Stimulated activated CD8-positive, alpha-beta memory T cell treated with anti-CD3 and anti-CD28 coated beads, Interleukin-15, amount 100 ng/mL, for 4 hours (primary cell): Measurements from ENCODE around the gene CEP350.
"Not testable (repeated sequence)": the region's sequence is repeated elsewhere in the genome, so short reads cannot be mapped to it uniquely, and the experiment has no call there.

ENCODE experiments used
- DNase-seq, 2 donors: peaks; one replicate each; pipeline ENCODE4 v3.0.0-alpha.2; 2020; ENCODE audit warnings: low read depth in 2 of 2

CEP350 gene

DNA sequence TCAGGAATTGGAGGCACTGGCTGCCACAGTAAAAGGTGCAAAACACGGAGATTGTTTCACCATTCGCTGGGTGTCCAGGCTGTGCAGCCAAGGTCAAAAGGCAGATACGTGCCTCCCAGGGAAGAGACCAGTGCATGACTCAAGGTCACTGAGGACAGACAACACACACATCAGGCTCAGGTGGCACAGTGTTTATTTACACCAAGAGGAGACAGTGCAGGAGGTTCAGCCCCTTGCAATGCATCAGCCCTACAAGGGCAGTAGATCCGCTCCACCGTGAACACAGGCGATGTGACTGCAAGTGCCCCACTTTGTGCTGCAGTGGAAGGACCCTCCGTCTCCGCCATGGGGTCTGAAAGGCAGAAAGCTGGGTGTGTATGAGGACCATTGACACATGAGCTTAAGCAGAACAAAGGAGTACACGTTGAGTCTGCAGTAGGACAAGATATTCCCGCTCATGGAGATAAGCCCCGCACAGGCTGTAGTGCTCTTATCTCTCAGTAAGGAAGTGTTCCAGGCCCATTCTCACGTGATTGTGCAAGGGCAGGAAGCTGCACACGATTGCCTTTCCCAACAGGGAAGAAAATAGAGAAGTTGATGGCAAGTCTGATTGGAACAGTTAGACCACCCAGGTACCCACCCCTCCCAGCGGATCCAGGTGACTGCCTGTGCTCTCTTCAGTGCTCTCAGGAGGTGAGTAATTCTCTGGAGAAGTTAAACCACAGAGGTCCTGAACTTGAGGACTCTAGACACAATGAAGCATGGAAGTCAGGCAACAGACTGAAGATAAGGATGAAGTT lies 162.6 kb downstream of the CEP350 start:
- no peak for DNase-seq

DNA sequence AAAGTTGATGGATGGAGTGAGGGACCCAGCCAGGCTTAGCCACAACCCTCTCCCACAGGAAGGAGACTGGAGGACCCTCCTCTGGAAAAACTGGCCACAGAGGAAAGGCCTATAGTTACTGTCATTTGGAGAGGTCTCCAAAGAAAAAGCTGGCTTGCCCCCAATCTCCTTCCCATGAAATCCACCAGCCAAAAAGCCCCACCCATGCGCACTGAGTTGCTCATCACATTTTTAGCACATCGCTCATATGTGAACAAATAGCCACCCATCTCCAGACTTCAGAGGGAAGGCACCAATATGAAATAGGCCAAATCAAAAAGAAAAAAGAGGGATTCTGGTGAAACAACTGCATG lies 163.1 kb downstream of the CEP350 start:
- no peak for DNase-seq

DNA sequence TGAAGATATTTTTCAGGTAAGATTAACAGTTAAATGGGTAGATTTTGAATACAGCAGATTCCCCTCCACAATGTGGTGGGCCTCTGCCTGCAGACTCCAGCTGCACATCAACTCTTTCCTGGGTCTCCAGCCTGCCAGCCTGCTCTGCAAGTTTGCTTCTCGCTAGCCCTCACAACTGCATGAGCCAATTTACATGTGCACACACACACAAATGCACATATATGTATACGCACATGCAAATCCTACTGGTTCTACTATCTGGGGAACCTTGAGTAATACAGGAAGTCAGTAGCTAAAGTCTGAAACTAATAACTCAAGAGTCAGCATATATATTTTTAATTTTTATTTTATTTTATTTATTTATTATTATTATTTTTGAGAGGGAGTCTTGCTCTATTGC lies 165.2 kb downstream of the CEP350 start:
- no peak for DNase-seq

DNA sequence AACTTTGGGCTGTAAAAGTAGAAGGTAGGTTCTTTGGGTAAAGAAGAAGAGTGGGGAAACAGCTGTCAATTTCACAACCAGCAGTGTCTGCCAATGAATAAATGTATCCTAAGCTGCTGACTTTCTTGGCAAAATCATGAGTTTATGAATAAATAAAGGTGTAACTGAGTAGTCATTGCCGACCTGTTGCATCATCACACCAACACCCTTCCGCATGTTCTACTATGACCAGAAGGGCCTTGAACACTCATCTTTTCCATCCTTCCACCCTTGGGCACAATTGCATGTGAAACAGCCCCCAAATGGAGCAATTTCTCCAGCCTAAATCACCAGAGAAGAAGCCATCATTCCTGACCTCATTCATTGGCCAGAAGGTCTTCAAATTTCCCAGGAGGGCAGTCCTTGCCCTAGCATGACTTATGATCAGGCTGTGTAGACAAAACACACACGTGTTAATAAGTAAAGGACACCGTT lies 168.9 kb downstream of the CEP350 start:
- DNase-seq: no peak

DNA sequence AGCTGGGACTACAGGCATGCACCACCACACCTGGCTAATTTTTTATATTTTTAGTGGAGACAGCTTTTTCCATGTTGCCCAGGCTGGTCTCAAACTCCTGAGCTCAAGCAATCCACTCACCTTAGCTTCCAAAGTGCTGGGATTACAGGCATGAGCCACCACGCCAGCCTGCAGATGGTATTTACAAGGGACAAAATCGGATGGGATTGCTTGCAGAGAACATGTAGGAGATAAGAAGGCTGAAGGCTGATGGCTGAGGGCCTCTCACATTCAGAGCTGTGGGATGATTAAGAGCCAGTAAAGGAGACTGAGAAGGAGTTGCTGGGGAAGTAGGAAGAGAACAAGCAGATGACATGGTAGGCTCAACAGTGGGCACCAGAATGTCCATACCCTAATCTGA lies 176.0 kb downstream of the CEP350 start:
- no peak for DNase-seq

DNA sequence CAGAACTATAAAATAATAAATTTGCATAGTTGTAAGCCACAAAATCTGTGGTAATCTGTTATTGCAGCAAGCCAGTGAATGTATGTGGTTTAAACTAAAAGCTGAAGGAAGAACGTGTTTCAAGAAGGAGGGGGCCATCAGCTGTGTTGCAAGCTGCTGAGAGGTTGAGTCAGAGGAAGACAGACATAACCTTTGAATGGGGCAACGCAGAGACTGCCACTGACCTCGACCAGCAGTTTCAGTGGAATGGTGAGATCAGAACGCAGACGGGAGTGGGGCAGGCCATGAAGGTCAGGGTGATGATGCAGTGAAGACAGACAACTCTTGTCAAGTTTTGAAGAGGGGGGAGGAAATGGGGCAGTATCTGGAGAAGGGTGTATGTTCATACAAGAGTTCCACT lies 176.9 kb downstream of the CEP350 start:
- no peak for DNase-seq

DNA sequence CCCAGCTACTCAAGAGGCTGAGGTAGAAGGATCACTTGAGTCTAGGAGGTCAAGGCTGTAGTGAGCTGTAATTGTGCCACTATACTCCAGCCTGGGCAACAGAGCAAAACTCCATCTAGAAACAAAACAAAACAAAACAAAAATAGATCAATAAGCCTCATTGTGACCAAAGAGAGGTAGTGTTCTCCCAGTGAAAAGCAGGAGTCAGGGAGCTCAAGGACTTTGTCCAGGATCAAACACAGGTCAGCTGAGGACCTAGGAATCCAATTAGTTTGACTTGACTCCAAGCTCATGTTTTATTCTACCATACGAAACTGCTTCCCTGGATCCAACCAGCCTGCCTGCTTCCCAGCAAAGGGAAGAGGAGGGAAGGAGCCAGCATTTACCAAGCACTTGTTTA lies 178.6 kb downstream of the CEP350 start:
- DNase-seq: no peak

DNA sequence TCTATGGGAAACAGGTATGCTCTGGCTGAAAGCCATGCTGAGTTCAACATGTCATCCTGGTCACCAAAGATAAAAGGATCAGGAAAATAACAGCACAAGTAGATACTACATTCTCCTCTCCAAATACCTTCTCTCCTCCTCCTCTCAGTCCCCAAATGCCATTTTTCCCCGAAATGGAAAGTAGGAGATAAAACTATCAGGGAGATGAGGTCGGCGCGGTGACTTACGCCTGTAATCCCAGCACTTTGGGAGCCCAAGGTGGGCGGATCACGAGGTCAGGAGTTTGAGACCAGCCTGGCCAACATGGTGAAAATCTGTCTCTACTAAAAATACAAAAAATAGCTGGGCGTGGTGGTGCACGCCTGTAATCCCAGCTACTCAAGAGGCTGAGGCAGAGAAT lies 179.1 kb downstream of the CEP350 start:
- DNase-seq: not testable (repeated sequence)

DNA sequence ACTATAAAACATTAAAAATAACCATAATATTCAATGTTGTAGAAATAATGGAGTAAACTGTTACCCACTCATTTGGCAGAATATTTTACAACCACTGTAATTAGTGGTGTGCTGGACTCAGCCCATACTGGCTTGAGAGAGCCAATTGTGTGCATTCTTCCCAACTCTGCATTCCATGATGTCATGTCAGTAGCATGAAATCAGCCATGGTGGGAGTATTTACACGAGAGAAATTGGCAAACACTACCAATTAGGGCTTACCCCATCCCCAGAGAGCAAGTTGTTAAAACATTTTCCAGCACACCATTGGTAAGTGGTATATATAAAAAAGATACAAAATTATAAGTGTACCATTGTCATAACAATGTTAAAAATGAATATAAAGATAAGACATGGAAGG lies 180.9 kb downstream of the CEP350 start:
- DNase-seq: no peak

DNA sequence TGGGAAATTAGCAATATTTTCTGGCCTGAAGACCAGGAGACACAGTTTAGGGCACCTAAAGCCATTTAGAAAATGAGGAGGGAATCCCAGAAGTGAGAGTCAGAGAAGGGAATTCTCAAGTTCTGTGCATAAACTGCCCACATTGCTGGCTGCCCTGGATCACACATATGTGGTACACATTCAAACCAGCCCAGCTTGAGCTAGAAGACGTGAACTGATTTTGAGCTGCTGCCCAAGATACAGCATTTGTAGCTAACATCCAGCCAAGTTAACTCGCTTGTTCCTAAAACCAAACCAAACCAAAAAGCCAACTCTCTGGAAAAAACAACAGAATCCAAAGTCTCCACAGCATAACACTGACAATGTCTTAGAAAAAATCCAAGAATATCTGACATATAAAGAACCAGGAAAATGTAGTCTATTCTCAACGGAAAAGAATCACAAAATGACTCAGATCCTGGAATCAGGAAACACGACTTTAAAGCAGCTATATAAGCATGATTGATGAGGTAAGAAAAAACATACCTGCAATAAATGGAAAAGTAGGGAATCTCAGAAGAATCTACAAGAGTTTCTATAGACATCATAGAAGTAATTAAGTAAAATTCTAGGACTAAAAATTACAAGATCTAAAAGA lies 181.8 kb downstream of the CEP350 start:
- no peak for DNase-seq

DNA sequence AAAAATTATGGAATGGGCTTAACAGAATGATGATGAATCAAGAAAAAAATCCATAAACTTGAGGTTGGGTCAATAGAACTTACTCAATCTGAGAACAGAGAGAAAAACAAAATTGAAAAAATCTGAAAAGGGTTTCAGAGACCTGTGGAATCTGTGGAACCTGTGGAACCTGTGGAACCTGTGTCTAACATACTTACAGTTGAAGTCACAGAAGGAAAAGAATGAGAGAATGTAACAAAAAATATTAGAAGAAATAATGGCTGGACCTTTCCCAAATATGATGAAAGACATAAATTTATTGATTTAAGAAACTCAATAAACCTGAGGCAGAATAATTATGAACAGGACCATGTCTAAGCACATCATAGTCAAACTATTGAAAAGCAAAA lies 182.4 kb downstream of the CEP350 start:
- DNase-seq: no peak

DNA sequence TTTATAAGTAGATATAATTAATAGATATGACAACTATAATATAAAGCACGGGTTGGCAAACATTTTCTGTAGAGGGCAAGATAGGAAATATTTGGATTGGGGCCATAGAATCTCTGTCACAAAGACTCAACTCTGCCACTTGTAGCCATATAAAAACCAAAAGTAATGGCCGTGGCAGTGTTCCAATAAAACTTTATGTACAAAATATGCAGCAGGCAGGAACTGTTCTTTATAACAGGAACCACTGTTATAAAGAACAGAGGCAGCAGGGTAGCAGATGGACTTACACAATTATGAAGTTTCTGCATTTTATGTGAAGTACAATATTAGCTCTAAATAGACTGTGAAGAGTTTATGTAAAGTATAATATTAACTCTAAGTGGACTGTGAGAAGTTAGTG lies 183.2 kb downstream of the CEP350 start:
- no peak for DNase-seq

DNA sequence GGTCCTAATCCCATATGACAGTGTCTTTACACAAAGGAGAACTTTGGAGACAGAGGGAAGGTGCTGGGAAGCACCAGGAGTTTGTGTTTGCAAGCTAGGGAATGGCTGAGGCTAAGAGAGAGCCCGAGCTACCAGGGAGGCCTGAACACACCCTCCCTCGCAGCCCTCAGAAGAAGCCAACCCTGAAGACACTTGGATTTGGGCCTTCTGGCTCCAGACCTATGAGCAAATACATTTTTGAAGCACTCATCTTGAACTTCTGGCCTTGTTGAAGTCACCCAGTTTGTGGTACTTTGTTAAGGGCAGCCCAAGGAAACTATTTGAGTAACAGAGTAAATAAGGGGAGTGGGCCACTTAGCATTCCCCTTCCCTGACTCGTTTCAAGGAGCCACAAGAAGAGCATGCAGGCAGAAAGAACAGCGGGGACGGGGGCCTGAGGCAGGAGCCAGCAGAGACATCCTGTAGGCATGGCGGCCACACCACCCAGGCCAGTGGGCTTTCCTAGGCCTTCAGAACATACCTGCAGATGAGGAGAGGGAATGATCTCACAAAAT lies 186.8 kb downstream of the CEP350 start:
- no peak for DNase-seq

DNA sequence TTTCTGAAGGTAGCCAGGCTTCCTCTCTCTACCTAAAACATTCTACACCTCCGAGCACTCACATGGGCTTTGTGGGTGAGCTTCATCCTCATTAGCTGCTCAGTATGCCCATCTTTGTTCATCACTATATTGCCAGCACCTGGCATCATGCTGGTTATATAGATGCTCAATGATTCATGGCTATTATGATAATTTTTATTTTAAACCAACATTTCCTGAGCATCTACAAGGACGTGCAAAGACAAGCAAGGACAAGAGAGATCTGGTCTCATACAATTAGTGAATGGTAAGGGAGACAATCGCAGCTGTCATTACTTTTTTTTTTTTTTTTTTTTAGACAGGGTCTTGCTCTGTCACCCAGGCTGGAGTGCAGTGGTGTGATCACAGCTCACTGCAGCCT lies 188.7 kb downstream of the CEP350 start:
- no peak for DNase-seq

DNA sequence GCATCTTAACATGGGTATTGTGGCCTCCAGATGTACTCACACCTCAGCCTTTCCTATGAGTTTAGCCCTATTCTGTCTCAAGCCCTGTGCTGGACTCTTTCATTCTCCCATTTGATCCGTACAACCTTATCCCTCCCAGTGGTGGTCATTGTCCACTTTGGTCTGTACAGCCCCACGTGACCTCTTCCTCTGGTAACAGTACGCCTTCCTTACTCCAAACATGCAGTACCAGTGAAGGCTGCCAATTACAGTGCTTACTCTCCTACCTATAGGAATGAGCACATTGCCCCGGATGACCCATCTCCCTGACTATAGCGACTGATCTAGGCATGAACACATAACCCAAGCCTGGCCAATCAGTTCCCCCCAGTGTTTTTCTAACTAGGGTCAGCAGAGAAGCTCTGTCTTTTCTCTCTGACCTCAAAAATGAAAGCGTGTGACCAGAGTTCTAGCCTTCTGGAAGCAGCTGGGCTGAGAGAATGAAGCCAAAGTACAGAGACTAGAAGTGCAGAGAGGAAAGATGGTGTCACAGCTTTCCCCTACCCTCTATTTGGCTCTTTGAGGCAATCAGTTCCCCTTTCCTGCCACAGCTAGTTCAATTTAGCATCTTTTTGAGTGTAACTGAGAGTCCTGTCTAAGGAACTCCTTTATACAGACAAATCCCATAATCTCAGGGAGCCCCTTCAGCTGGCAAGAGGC lies 190.2 kb downstream of the CEP350 start:
- DNase-seq: no peak

DNA sequence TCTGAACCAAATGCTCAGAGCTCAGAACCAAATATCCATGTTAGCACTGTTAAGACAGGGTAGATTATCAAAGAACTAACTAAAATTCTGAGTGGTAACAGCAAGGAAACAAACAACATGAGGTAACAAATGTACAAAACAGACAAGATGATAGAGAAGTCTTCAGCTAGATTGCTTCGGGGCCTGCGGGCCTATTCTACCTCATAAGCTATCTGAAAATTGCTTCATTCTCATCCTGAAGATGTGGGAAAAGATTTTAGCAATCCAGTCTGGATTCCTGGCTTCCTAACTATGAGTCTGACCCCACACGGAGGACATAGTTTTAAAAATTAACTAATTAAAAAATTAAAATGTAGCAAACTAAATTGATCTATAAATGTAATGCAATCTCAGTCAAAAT lies 190.8 kb downstream of the CEP350 start:
- no peak for DNase-seq

DNA sequence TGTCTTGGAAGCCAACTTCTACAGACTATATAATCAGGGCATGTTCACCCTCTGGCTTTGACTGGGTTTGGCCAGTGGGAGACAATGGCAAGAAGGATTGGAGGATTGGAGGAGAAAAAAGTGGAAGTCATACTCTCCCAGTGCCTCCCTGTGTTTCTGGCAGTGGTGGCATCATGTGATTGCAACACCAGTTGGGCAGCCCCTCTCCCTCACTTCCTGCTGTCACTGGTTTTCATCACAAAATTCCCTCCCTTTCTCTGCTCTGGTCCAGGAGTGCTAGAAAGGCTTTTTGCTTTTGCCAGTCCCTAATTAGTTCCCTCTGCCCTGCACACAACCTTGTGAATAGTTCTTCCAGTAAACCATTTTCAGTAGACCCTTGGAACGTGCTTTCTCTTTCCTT lies 196.4 kb downstream of the CEP350 start:
- no peak for DNase-seq

DNA sequence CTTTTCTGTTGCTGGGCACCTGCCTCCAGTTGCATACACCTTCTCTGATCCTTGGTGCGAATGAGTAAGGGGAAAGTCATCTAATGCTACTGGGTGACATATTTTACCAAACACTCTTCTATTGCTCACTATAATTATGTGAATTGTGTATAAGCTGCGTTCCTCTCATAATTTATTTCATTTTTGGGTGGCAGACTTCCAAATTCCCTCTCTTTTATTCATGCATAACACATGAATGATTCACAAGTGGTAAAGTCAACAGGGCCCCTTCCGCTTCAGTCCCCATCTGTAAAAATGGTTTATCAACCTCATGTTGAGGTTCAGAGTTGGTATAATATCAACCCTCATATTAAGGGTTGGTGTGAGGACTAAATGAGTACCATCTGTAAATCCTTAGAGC lies 196.9 kb downstream of the CEP350 start:
- no peak for DNase-seq

DNA sequence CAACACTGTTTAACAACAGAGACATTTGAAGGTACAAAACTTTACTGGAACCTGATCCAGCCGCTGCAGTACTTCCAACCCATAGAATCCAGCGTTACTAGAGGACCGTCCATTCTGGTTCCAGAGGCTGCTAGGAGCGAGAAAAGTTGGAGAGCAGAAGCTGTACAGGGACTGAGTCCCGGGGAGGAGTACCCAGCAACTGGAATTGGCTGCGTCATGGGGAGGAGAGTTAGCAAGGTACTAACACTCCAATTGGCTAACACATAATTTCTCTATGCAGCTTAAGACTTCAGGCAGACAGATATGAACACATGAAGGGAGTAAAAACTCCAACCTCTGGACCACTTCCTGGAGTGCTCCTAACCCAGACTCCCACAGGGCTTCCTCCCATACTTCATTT lies 198.0 kb downstream of the CEP350 start:
- no peak for DNase-seq

DNA sequence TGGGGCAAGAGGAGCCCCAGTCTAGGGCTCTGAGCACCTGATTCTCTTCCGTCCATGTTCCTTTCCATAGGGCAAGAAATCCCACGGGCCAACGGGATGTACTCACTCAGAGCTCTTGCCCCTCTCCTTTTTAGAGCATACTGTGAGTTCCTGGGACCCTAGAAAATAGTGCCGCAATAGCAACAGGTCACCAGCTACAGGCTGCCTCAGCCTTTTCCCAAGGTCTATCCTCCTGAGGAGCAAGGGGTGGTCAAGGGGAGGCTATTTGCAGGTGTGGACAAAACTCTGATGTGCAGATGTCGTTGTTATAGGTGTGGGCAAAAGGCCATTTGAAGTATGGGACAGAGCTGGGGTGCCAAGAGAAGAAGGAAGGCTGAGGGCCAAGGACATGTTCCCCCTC lies 198.4 kb downstream of the CEP350 start:
- no peak for DNase-seq

DNA sequence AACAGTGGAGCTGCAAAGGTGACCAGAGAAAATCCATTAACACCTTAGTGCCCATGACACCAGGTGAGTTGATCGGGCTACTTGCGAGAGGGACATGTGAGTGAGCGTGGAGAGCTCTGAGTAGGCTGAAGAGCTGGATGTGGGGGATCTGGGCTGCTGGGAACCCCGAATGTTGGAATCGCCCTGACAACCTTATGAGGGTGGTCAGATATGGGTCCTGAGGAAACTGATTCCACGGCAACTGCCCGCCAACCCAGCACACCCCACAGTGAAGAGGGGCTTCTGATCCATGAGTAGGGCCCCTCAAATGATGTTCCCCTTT lies 199.4 kb downstream of the CEP350 start:
- DNase-seq: no peak

DNA sequence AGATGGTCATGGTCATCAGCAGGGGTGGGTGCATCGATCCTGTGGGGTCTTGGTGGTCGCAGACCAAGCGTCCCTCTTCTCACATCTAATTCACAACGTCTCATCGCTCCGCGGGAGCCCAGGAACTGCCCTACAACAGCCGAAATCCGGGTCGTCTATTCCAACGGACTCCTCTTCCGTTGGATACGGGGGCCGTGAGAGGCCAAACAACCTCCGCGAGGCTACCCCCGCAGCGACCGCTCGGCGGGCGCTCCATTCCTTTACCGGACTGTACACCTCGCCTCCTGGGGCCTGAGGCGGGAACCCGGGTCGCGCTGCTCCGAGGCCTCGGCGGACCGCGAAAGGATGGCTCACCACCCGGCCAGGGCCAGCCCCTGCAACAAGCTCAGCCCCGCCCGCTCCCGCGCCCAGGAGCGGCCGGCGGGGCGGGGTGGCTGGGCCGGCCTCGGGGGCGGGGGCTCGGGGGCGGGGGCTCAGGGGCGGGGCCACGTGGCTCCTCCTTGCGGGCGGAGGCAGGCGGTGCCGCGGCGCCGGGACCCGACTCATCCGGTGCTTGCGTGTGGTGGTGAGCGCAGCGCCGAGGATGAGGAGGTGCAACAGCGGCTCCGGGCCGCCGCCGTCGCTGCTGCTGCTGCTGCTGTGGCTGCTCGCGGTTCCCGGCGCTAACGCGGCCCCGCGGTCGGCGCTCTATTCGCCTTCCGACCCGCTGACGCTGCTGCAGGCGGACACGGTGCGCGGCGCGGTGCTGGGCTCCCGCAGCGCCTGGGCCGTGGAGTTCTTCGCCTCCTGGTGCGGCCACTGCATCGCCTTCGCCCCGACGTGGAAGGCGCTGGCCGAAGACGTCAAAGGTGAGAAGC lies 199.9 kb downstream of the CEP350 start, which contains the start of gene QSOX1:
TSS of gene QSOX1 (plus strand) at position 545 of the 857 bp plus-strand sequence. CDS start at position 584, 39 bp downstream.
- peak; percentile 76 to 78 for DNase-seq
